GM12878 (cell line): ENCODE results near the gene SMC3. TPM values are rescaled to one million over a fixed set of nuclear protein-coding genes. Genes with fewer than 3 reads are reported as not detected.

Experiments used
- ATAC-seq: fragments of 200-7000 bp; cut with Tn5 transposase; 3 replicates; pipeline ENCODE4 v1.9.1; 2020; ENCODE audit warnings: mild to moderate bottlenecking, moderate library complexity
- BruUV-seq: library from RNA; stranded (reverse); fragments of 400-500 nt; replicated peaks from 2 replicates; lab custom pipeline; 2021; lab: Mats Ljungman, UMichigan
- CTCF ChIA-PET: fragments of 300-600 bp; sonication (Branson Sonifier 250); formaldehyde crosslinking; extraction: SDS; loops from one replicate; lab custom pipeline; 2021; ENCODE audit warnings: inconsistent platforms; lab: Yijun Ruan, JAX
- POLR2A ChIA-PET: fragments of 350-600 bp; formaldehyde crosslinking; extraction: SDS; loops from one replicate; lab custom pipeline; 2021; ENCODE audit warnings: inconsistent platforms; lab: Charles Lee
- RAD21 ChIA-PET: fragments of 300-600 bp; sonication (Branson Sonifier 250); formaldehyde crosslinking; loops from one replicate; lab custom pipeline; 2023; ENCODE audit warnings: antibody characterized with exemption; ENCODE audit not compliant: unreplicated experiment; lab: Charles Lee
- SMC1A ChIA-PET: fragments of 300-600 bp; sonication (Branson Sonifier 250); formaldehyde crosslinking; loops from one replicate; lab custom pipeline; 2023; ENCODE audit not compliant: unreplicated experiment, uncharacterized antibody; lab: Charles Lee
- DNase-seq: peaks from one replicate; pipeline ENCODE4 v3.0.0-alpha.2; 2011; ENCODE audit warnings: low read depth, low spot score
- FAIRE-seq: peaks from 3 replicates; lab custom pipeline; 2011; peaks lifted over from hg19 to GRCh38; lab: Jason Lieb, UNC
- H2AFZ ChIP-seq: 2 replicates; pipeline ENCODE4 v1.6.0; 2011; ENCODE audit warnings: low read depth, low read length, control low read depth; ENCODE audit not compliant: control insufficient read depth
- H3K27ac ChIP-seq: 2 replicates; pipeline ENCODE4 v1.5.1; 2011; ENCODE audit warnings: control low read depth; ENCODE audit not compliant: control insufficient read depth, insufficient read depth
- H3K27me3 ChIP-seq, 2 experiments: replicated peaks in 1 of 2; 2 replicates each; pipeline versions ENCODE4 v1.6.0 to v1.6.1; 2011; ENCODE audit warnings: low read length in 1 of 2; ENCODE audit not compliant: control insufficient read depth in 2 of 2, insufficient read depth in 2 of 2
- H3K36me3 ChIP-seq, 2 experiments: 2 replicates each; pipeline ENCODE4 v1.5.1; 2011; ENCODE audit warnings: low read length in 1 of 2; ENCODE audit not compliant: control insufficient read depth in 2 of 2, insufficient read depth in 2 of 2
- H3K4me1 ChIP-seq: 2 replicates; pipeline ENCODE4 v1.6.1; 2011; ENCODE audit warnings: mild to moderate bottlenecking, low read length, moderate library complexity, mixed read lengths; ENCODE audit not compliant: control insufficient read depth, insufficient read depth
- H3K4me2 ChIP-seq: 2 replicates; pipeline ENCODE4 v1.6.0; 2011; ENCODE audit warnings: control low read depth; ENCODE audit not compliant: control insufficient read depth, insufficient read depth
- H3K4me3 ChIP-seq: fragments of 200-600 bp; sonication (generic); 2 replicates; pipeline ENCODE4 v1.5.1; 2016
- H3K79me2 ChIP-seq: 2 replicates; pipeline ENCODE4 v1.6.0; 2011; ENCODE audit warnings: low read length; ENCODE audit not compliant: control insufficient read depth, insufficient read depth
- H3K9ac ChIP-seq: 2 replicates; pipeline ENCODE4 v1.8.0; 2011; ENCODE audit warnings: low read length, control low read depth, mixed read lengths; ENCODE audit not compliant: control insufficient read depth, insufficient read depth
- H3K9me3 ChIP-seq: replicated peaks from 3 replicates; pipeline ENCODE4 v1.5.1; 2011; ENCODE audit warnings: mild to moderate bottlenecking, low read length; ENCODE audit not compliant: control insufficient read depth, insufficient read depth
- H4K20me1 ChIP-seq: 2 replicates; pipeline ENCODE4 v1.6.0; 2011; ENCODE audit not compliant: control insufficient read depth, insufficient read depth
- BMI1 ChIP-seq: fragments of 450-650 bp; IDR thresholded peaks from 2 replicates; pipeline ENCODE4 v1.6.1; 2016; ENCODE audit warnings: mild to moderate bottlenecking, moderate library complexity, borderline replicate concordance
- SMAD1 ChIP-seq: fragments of 450-650 bp; IDR thresholded peaks from 2 replicates; pipeline ENCODE4 v1.6.1; 2018; ENCODE audit warnings: mild to moderate bottlenecking, low read depth; ENCODE audit not compliant: partially characterized antibody
- SUZ12 ChIP-seq: fragments of 200-600 bp; sonication (generic); IDR thresholded peaks from one replicate; pipeline ENCODE4 v1.6.1; 2018; ENCODE audit warnings: antibody characterized with exemption, mild to moderate bottlenecking; ENCODE audit not compliant: unreplicated experiment
- YBX1 ChIP-seq: fragments of 450-650 bp; IDR thresholded peaks from 2 replicates; pipeline ENCODE4 v1.6.1; 2016; ENCODE audit warnings: antibody characterized with exemption
- ZNF274 ChIP-seq: IDR thresholded peaks from one replicate; pipeline ENCODE4 v1.8.0; 2011; ENCODE audit not compliant: insufficient read length, insufficient read depth
- WGBS: methylation state at CpG from one replicate; pipeline ENCODE4 v1.1.6; 2016; ENCODE audit warnings: low lambda C conversion rate; ENCODE audit not compliant: insufficient replicate concordance, insufficient coverage; ENCODE audit errors: missing lambda C conversion rate; 5-methylcytosine and 5-hydroxymethylcytosine counted together
- in situ Hi-C: fragments of 300-500 bp; cut with MboI; formaldehyde crosslinking; loops from 9 replicates; pipeline ENCODE4 v1.14.3; 2018; ENCODE audit warnings: mixed read lengths
- intact Hi-C: fragments of 100-400 bp; cut with micrococcal nuclease; formaldehyde crosslinking; loops from one replicate; pipeline ENCODE4 v1.14.2; 2022; ENCODE audit not compliant: unreplicated experiment
- polyA plus RNA-seq, 11 experiments: library from polyadenylated mRNA; depleted of rRNA in 4 of 11; unstranded in 6 of 11; stranded (reverse) in 5 of 11; fragments of >200 nt; fragmentation: Nextera tagmentation in 4 of 11; fragmentation: Illumina TruSeq in 1 of 11; extraction: Ambion mirVana in 4 of 11; extraction: Trizol in 1 of 11; gene quantifications; 1 replicate in 1 of 11; 2 replicates in 10 of 11; pipeline versions ENCODE4 v1.2.1 to v1.2.3, GENCODE V29; 2011 to 2016; ENCODE audit warnings: inconsistent platforms in 2 of 11, missing spikeins in 2 of 11, low read depth in 1 of 11
- total RNA-seq, 4 experiments: library from RNA; depleted of rRNA in 3 of 4; stranded (reverse); fragments of >200 nt in 3 of 4; fragmentation: Illumina TruSeq in 1 of 4; extraction: Trizol in 1 of 4; gene quantifications; 2 replicates each; pipeline versions ENCODE4 v1.2.1 to v1.2.3, GENCODE V29; 2013 to 2021

The SMC3 gene
- total and polyA plus RNA-seq, 10 of the 15 experiments (the other 5 are each of a cell fraction or from before 2014, with no cell fraction given), result 30.4 to 123 (median 48.3) TPM

GRCh38 chr10:110642204-110643034, 74.9 kb downstream of the SMC3 start:
- DNase-seq (no peak), FAIRE-seq (no peak), ATAC-seq (no peak)
- Histone ChIP-seq H3K36me3 (no peaks in the 10 kb centered on the region), H4K20me1 (no peaks in the 10 kb centered on the region), H3K79me2 (no peaks in the 10 kb centered on the region), H3K9ac (no peak overlapping the region), H3K4me3 (no peak overlapping the region), H3K27me3 (peaks cover 10 to 22% of the 10 kb centered on the region in 2 experiments), H3K9me3 (no peaks in the 10 kb centered on the region), H3K4me1 (peaks cover 4% of the 10 kb centered on the region; the same call in 1 of the 2 replicates), H2AFZ (no peak overlapping the region), H3K27ac (no peak overlapping the region), H3K4me2 (no peak overlapping the region)
- POLR2A ChIA-PET, result interaction anchor here (0.6 kb wide), 1 partner anchor 1392 kb away, joined by 3 read pairs; no protein-coding TSS in a partner anchor
- no TSS peak for BruUV-seq
- 37% methylated on average over 14 of the region's 14 CpGs for WGBS
- in situ Hi-C loops, result no loop called here
- TF ChIP-seq SMAD1, result no peak
- TF ChIP-seq BMI1, result peak; percentile 15; the same call in 1 of the 2 replicates
- RAD21 ChIA-PET, result no interaction called here
- CTCF ChIA-PET, result interaction anchor here (0.7 to 1.4 kb wide), 3 partner anchors 30 to 77 kb away, joined by 3 read pairs; no protein-coding TSS in a partner anchor
- intact Hi-C loops, result no loop called here
- SMC1A ChIA-PET, result interaction anchor here (1.0 to 2.3 kb wide), 4 partner anchors 11 to 38 kb away, joined by 3 to 9 read pairs (median 5); no protein-coding TSS in a partner anchor

GRCh38 chr10:110643035-110643652, 75.6 kb downstream of the SMC3 start:
- peak; percentile 24; the same call in 2 of the 3 replicates for ATAC-seq
- peak; percentile 38 for FAIRE-seq
- CTCF ChIA-PET, result interaction anchor here (1.4 kb wide), 1 partner anchor 35 kb away, joined by 3 read pairs; no protein-coding TSS in a partner anchor
- Histone ChIP-seq H3K4me1 (peaks cover 4% of the 10 kb centered on the region; the same call in 1 of the 2 replicates), H2AFZ (no peak overlapping the region), H3K27me3 (peaks cover 10 to 22% of the 10 kb centered on the region in 2 experiments), H3K36me3 (no peaks in the 10 kb centered on the region), H3K79me2 (no peaks in the 10 kb centered on the region), H3K9ac (no peak overlapping the region), H3K4me3 (peak overlapping the region; percentile 58), H3K27ac (no peak overlapping the region), H3K4me2 (peak overlapping the region; percentile 93), H4K20me1 (no peaks in the 10 kb centered on the region), H3K9me3 (no peaks in the 10 kb centered on the region)
- SMC1A ChIA-PET, result interaction anchor here (1.0 to 2.3 kb wide), 2 partner anchors 16 to 21 kb away, joined by 3 to 9 read pairs; no protein-coding TSS in a partner anchor
- intact Hi-C loops, result no loop called here
- no TSS peak for BruUV-seq
- POLR2A ChIA-PET, result no interaction called here
- WGBS, result 18% methylated on average over 40 of the region's 40 CpGs
- no peak for DNase-seq
- in situ Hi-C loops, result no loop called here
- TF ChIP-seq ZNF274, result no peak
- TF ChIP-seq SUZ12, result peak; percentile 87
- TF ChIP-seq YBX1, result no peak
- RAD21 ChIA-PET, result interaction anchor here (1.4 kb wide), 1 partner anchor 29 kb away, joined by 4 read pairs; no protein-coding TSS in a partner anchor
